Right lobe of liver (tissue), 6 donors: ENCODE data around the gene FTO. TPM values are rescaled to one million over a fixed set of nuclear protein-coding genes. Genes with fewer than 3 reads are reported as not detected.

ENCODE experiments used
- ATAC-seq, 4 donors: fragments of 200-7000 bp; cut with Tn5 transposase; one replicate each; pipeline ENCODE4 v1.9.1; 2020; ENCODE audit warnings: mild to moderate bottlenecking in 4 of 4, moderate library complexity in 4 of 4
- DNase-seq, 3 donors: peaks; one replicate each; pipeline ENCODE4 v3.0.0-alpha.2; 2020
- H3K27ac ChIP-seq, 3 donors: fragments of 200-600 bp; one replicate each; pipeline ENCODE4 v1.8.0; 2022
- H3K27me3 ChIP-seq, 2 donors: fragments of 200-600 bp; one replicate each; pipeline ENCODE4 v1.8.0; 2022
- H3K36me3 ChIP-seq, 4 donors: fragments of 200-600 bp; sonication (generic) in 1 of 4; one replicate each; pipeline versions ENCODE4 v1.5.1 to v1.8.0; 2017 to 2022; ENCODE audit warnings: control low read depth in 1 of 4
- H3K4me1 ChIP-seq, 4 donors: fragments of 200-600 bp; sonication (generic) in 1 of 4; one replicate each; pipeline versions ENCODE4 v1.5.1 to v1.8.0; 2017 to 2022; ENCODE audit warnings: control low read depth in 1 of 4
- H3K4me3 ChIP-seq, 3 donors: fragments of 200-600 bp; one replicate each; pipeline ENCODE4 v1.8.0; 2022
- H3K9me3 ChIP-seq, 4 donors: fragments of 200-600 bp; sonication (generic) in 1 of 4; one replicate each; pipeline versions ENCODE4 v1.5.1 to v1.8.0; 2017 to 2022; ENCODE audit warnings: control low read depth in 1 of 4
- CTCF ChIP-seq, 4 donors: fragments of 200-600 bp in 3 of 4; fragments of 450-650 bp in 1 of 4; IDR thresholded peaks; one replicate each; pipeline versions ENCODE4 v1.5.1 to v1.8.0; 2016 to 2022; ENCODE audit warnings: antibody characterized with exemption in 4 of 4, mild to moderate bottlenecking in 2 of 4
- POLR2A ChIP-seq: fragments of 450-650 bp; IDR thresholded peaks from one replicate; pipeline ENCODE4 v1.6.1; 2017; ENCODE audit warnings: antibody characterized with exemption, mild to moderate bottlenecking
- WGBS: methylation state at CpG from one replicate; pipeline ENCODE4 v1.1.6; 2018; ENCODE audit warnings: low coverage, low lambda C conversion rate; ENCODE audit not compliant: insufficient coverage; ENCODE audit errors: missing lambda C conversion rate; 5-methylcytosine and 5-hydroxymethylcytosine counted together
- intact Hi-C, 2 donors: fragments of 100-400 bp; cut with DNase I; formaldehyde crosslinking; loops; one replicate each; pipeline versions ENCODE4 v1.11.2 to v1.14.1; 2022
- total RNA-seq, 6 experiments: library from RNA; depleted of rRNA in 2 of 6; stranded (reverse); fragments of >200 nt in 2 of 6; fragmentation: NEBNext Ultra II Directional in 3 of 6; extraction: Animal tissue kit (Norgen Biotek cat#: 25700) in 3 of 6; gene quantifications; one replicate each; pipeline versions ENCODE4 v1.1.0 to v1.2.4, GENCODE V29; 2016 to 2023
- donor health status: DM: no; HTN: yes; CAD: no.
- donor health status: DM: no; HTN: no; CAD: no.
- donor health status: DM: no; HTN: no; CAD: no.
- donor health status: DM: no; HTN: yes; CAD: no.
- donor health status: DM: no; HTN: yes; CAD: no.

The FTO gene
- total RNA-seq, 6 experiments from 2014 or later, result 28.9 to 51.6 (median 33.6) TPM

GRCh38 chr16:53836680-53837079 lies 132.7 kb downstream of the FTO start:
- Histone ChIP-seq H3K4me3 (no peak overlapping the region), H3K27ac (no peak overlapping the region), H3K36me3 (no peaks in the 10 kb centered on the region), H3K9me3 (no peaks in the 10 kb centered on the region), H3K27me3 (no peaks in the 10 kb centered on the region), H3K4me1 (peaks cover 0 to 6% (median 0%) of the 10 kb centered on the region in 4 donors)
- ATAC-seq, result peak in 2 of 4 donors; percentile 18 to 23
- WGBS, result 41% methylated on average over 3 of the region's 3 CpGs
- intact Hi-C loops, result no loop called here
- DNase-seq, result no peak
- TF ChIP-seq POLR2A (no peak), CTCF (IDR thresholded peaks at IDR 0.05) (no peak)

- intact Hi-C loops, result no loop called here
- no peaks in the 10 kb centered on the region for H3K27me3 ChIP-seq
- peaks cover 0 to 6% (median 0%) of the 10 kb centered on the region in 4 donors for H3K4me1 ChIP-seq
- no peak for DNase-seq
- no peaks in the 10 kb centered on the region for H3K9me3 ChIP-seq
- TF ChIP-seq POLR2A, result no peak
- TF ChIP-seq CTCF (IDR thresholded peaks at IDR 0.05), result no peak
- no peak overlapping the region for H3K27ac ChIP-seq
- no peak overlapping the region for H3K4me3 ChIP-seq
- ATAC-seq, result no peak
- H3K36me3 ChIP-seq, result no peaks in the 10 kb centered on the region
- WGBS, result 97% methylated on average over 6 of the region's 7 CpGs
These were observed 133.5 kb downstream of the FTO start for GRCh38 chr16:53837426-53837825.

- DNase-seq, result no peak
These were observed 135.2 kb downstream of the FTO start for GRCh38 chr16:53839150-53839549.

GRCh38 chr16:53840456-53840855 lies 136.5 kb downstream of the FTO start:
- H3K36me3 ChIP-seq, result no peaks in the 10 kb centered on the region
- ATAC-seq, result peak in 3 of 4 donors; percentile 21 to 67 (median 60)
- H3K9me3 ChIP-seq, result no peaks in the 10 kb centered on the region
- TF ChIP-seq POLR2A (no peak), CTCF (IDR thresholded peaks at IDR 0.05) (no peak)
- no peak overlapping the region for H3K27ac ChIP-seq
- 46% methylated on average over 4 of the region's 4 CpGs for WGBS
- intact Hi-C loops, result no loop called here
- DNase-seq, result no peak
- peaks cover 0 to 6% (median 0%) of the 10 kb centered on the region in 4 donors for H3K4me1 ChIP-seq
- no peak overlapping the region for H3K4me3 ChIP-seq
- H3K27me3 ChIP-seq, result no peaks in the 10 kb centered on the region

More at GRCh38 chr16:53839150-53839549, 135.2 kb downstream of the FTO start:
- intact Hi-C loops, result no loop called here
- TF ChIP-seq CTCF (IDR thresholded peaks at IDR 0.05), result no peak
- no peak for TF ChIP-seq POLR2A
- Histone ChIP-seq H3K36me3 (no peaks in the 10 kb centered on the region), H3K27me3 (no peaks in the 10 kb centered on the region), H3K27ac (no peak overlapping the region), H3K4me3 (no peak overlapping the region), H3K4me1 (peaks cover 0 to 6% (median 0%) of the 10 kb centered on the region in 4 donors), H3K9me3 (no peaks in the 10 kb centered on the region)
- ATAC-seq, result no peak
- 95% methylated on average over 2 of the region's 2 CpGs for WGBS

GRCh38 chr16:53841884-53842283 lies 137.9 kb downstream of the FTO start:
- intact Hi-C loops, result no loop called here
- H3K27me3 ChIP-seq, result no peaks in the 10 kb centered on the region
- TF ChIP-seq POLR2A (no peak), CTCF (IDR thresholded peaks at IDR 0.05) (no peak)
- 72% methylated on average over 2 of the region's 2 CpGs for WGBS
- no peak overlapping the region for H3K4me3 ChIP-seq
- DNase-seq, result no peak
- no peak overlapping the region for H3K27ac ChIP-seq
- no peak for ATAC-seq
- H3K4me1 ChIP-seq, result peaks cover 0 to 6% (median 0%) of the 10 kb centered on the region in 4 donors
- H3K36me3 ChIP-seq, result no peaks in the 10 kb centered on the region
- H3K9me3 ChIP-seq, result no peaks in the 10 kb centered on the region
